ENCODE results near the gene SAE1. TPM values are rescaled to one million over a fixed set of nuclear protein-coding genes. Genes with fewer than 3 reads are reported as not detected.

Gene SAE1
- total RNA-seq, 2 experiments from 2014 or later: 154 to 157 TPM

- Mint-ChIP-seq H3K36me3 (peaks cover 9% of the 10 kb centered on the region), H3K27me3 (no peaks in the 10 kb centered on the region), H3K9me3 (no peaks in the 10 kb centered on the region), H3K4me3 (no peak overlapping the region), H3K4me1 (ENCODE audit: low read depth) (peaks cover 4% of the 10 kb centered on the region), H3K27ac (no peak overlapping the region)
- no peak for DNase-seq
- intact Hi-C loops (cut with micrococcal nuclease): no loop called here
- ChIA-PET CTCF (interaction anchor here (0.9 to 5.6 kb wide), 2 partner anchors 11 to 23 kb away, joined by 3 to 48 read pairs; no protein-coding TSS in a partner anchor), POLR2A (no interaction called here)
Measured at GRCh38 chr19:47221080-47221841, 90.6 kb downstream of the SAE1 start.

- H3K9me3 Mint-ChIP-seq: no peaks in the 10 kb centered on the region
- no peaks in the 10 kb centered on the region for H3K27me3 Mint-ChIP-seq
- DNase-seq: no peak
- peaks cover 7% of the 10 kb centered on the region for H3K4me1 Mint-ChIP-seq (ENCODE audit: low read depth)
- POLR2A ChIA-PET: no interaction called here
- H3K4me3 Mint-ChIP-seq: no peak overlapping the region
- no peak overlapping the region for H3K27ac Mint-ChIP-seq
- H3K36me3 Mint-ChIP-seq: peaks cover 9% of the 10 kb centered on the region
- CTCF ChIA-PET: interaction anchor here (0.9 to 5.6 kb wide), 2 partner anchors 12 to 22 kb away, joined by 3 to 48 read pairs; no protein-coding TSS in a partner anchor
- intact Hi-C loops (cut with micrococcal nuclease): no loop called here
Measured at GRCh38 chr19:47221890-47222289, 91.3 kb downstream of the SAE1 start.

GRCh38 chr19:47225746-47226425, 95.3 kb downstream of the SAE1 start:
- no peaks in the 10 kb centered on the region for H3K9me3 Mint-ChIP-seq
- peak overlapping the region; percentile 77 for H3K4me3 Mint-ChIP-seq
- H3K27ac Mint-ChIP-seq: peak overlapping the region; percentile 89
- DNase-seq: peak; percentile 88
- POLR2A ChIA-PET: interaction anchor here (0.6 to 2.1 kb wide), 25 partner anchors 11 to 438 kb away, joined by 3 to 32 read pairs (median 4); partner anchors contain the start of genes CCDC9, INAFM1, SAE1 and SLC1A5
- CTCF ChIA-PET: interaction anchor here (0.6 to 8.0 kb wide), 16 partner anchors 10 to 650 kb away, joined by 3 to 141 read pairs (median 4); partner anchors contain the start of genes CCDC9 and SAE1
- no peaks in the 10 kb centered on the region for H3K27me3 Mint-ChIP-seq
- H3K36me3 Mint-ChIP-seq: peaks cover 9% of the 10 kb centered on the region
- intact Hi-C loops (cut with micrococcal nuclease): loop anchor here (1.0 to 2.0 kb wide), 3 partner anchors 30 to 67 kb away; partner anchors contain the start of gene CCDC9
- peaks cover 10% of the 10 kb centered on the region for H3K4me1 Mint-ChIP-seq (ENCODE audit: low read depth)

GRCh38 chr19:47226426-47227351, 96.1 kb downstream of the SAE1 start:
- Mint-ChIP-seq H3K4me1 (ENCODE audit: low read depth) (peaks cover 15% of the 10 kb centered on the region), H3K4me3 (peak overlapping the region; percentile 77), H3K36me3 (peaks cover 6% of the 10 kb centered on the region), H3K9me3 (no peaks in the 10 kb centered on the region), H3K27ac (peak overlapping the region; percentile 89), H3K27me3 (no peaks in the 10 kb centered on the region)
- DNase-seq: peak; percentile 83
- POLR2A ChIA-PET: interaction anchor here (0.7 to 2.1 kb wide), 24 partner anchors 12 to 438 kb away, joined by 3 to 32 read pairs (median 4); partner anchors contain the start of genes CCDC9, INAFM1, SAE1 and SLC1A5
- CTCF ChIA-PET: interaction anchor here (0.7 to 8.0 kb wide), 13 partner anchors 10 to 213 kb away, joined by 3 to 141 read pairs (median 5); partner anchors contain the start of genes CCDC9 and SAE1
- intact Hi-C loops (cut with micrococcal nuclease): loop anchor here (1.0 to 2.0 kb wide), 3 partner anchors 30 to 68 kb away; partner anchors contain the start of gene CCDC9

GRCh38 chr19:47227352-47228167, 96.9 kb downstream of the SAE1 start:
- H3K4me1 Mint-ChIP-seq (ENCODE audit: low read depth): peaks cover 24% of the 10 kb centered on the region
- H3K4me3 Mint-ChIP-seq: peak overlapping the region; percentile 77
- DNase-seq: peak; percentile 83
- H3K27me3 Mint-ChIP-seq: no peaks in the 10 kb centered on the region
- H3K9me3 Mint-ChIP-seq: no peaks in the 10 kb centered on the region
- intact Hi-C loops (cut with micrococcal nuclease): loop anchor here (2.0 kb wide), 3 partner anchors 17 to 69 kb away; no protein-coding TSS in a partner anchor
- H3K36me3 Mint-ChIP-seq: peaks cover 3% of the 10 kb centered on the region
- ChIA-PET POLR2A (interaction anchor here (0.8 to 2.1 kb wide), 15 partner anchors 12 to 114 kb away, joined by 3 to 32 read pairs (median 7); partner anchors contain the start of genes CCDC9, SAE1 and ZC3H4), CTCF (interaction anchor here (0.7 to 8.0 kb wide), 5 partner anchors 16 to 214 kb away, joined by 3 to 141 read pairs (median 6); no protein-coding TSS in a partner anchor)
- peak overlapping the region; percentile 89 for H3K27ac Mint-ChIP-seq

GRCh38 chr19:47228168-47228936, 97.7 kb downstream of the SAE1 start:
- no peaks in the 10 kb centered on the region for H3K9me3 Mint-ChIP-seq
- DNase-seq: peak; percentile 70
- no peak overlapping the region for H3K4me3 Mint-ChIP-seq
- POLR2A ChIA-PET: interaction anchor here (0.8 to 2.0 kb wide), 3 partner anchors 16 to 41 kb away, joined by 6 to 8 read pairs (median 7); partner anchors contain the start of gene CCDC9
- intact Hi-C loops (cut with micrococcal nuclease): loop anchor here (2.0 kb wide), 1 partner anchor 18 kb away; no protein-coding TSS in a partner anchor
- H3K27ac Mint-ChIP-seq: no peak overlapping the region
- CTCF ChIA-PET: interaction anchor here (0.9 to 8.0 kb wide), 3 partner anchors 17 to 78 kb away, joined by 3 to 141 read pairs (median 6); no protein-coding TSS in a partner anchor
- H3K27me3 Mint-ChIP-seq: no peaks in the 10 kb centered on the region
- peaks cover 28% of the 10 kb centered on the region for H3K4me1 Mint-ChIP-seq (ENCODE audit: low read depth)
- peaks cover 3% of the 10 kb centered on the region for H3K36me3 Mint-ChIP-seq

GRCh38 chr19:47228937-47229675, 98.5 kb downstream of the SAE1 start:
- Mint-ChIP-seq H3K27ac (no peak overlapping the region), H3K36me3 (peaks cover 3% of the 10 kb centered on the region), H3K27me3 (no peaks in the 10 kb centered on the region), H3K4me1 (ENCODE audit: low read depth) (peaks cover 28% of the 10 kb centered on the region), H3K9me3 (no peaks in the 10 kb centered on the region), H3K4me3 (no peak overlapping the region)
- peak; percentile 38 for DNase-seq
- CTCF ChIA-PET: interaction anchor here (0.5 to 8.0 kb wide), 5 partner anchors 16 to 399 kb away, joined by 3 to 141 read pairs (median 3); no protein-coding TSS in a partner anchor
- POLR2A ChIA-PET: interaction anchor here (1.1 kb wide), 1 partner anchor 15 kb away, joined by 5 read pairs; no protein-coding TSS in a partner anchor
- intact Hi-C loops (cut with micrococcal nuclease): loop anchor here (1.0 to 2.0 kb wide), 2 partner anchors 18 to 43 kb away; no protein-coding TSS in a partner anchor

GRCh38 chr19:47229676-47230053, 99.0 kb downstream of the SAE1 start:
- peak; percentile 32 for DNase-seq
- Mint-ChIP-seq H3K4me3 (no peak overlapping the region), H3K36me3 (peaks cover 3% of the 10 kb centered on the region), H3K4me1 (ENCODE audit: low read depth) (peaks cover 28% of the 10 kb centered on the region), H3K27ac (no peak overlapping the region), H3K9me3 (no peaks in the 10 kb centered on the region), H3K27me3 (no peaks in the 10 kb centered on the region)
- ChIA-PET CTCF (interaction anchor here (0.5 to 8.0 kb wide), 4 partner anchors 16 to 400 kb away, joined by 3 to 141 read pairs (median 4); no protein-coding TSS in a partner anchor), POLR2A (interaction anchor here (1.1 kb wide), 1 partner anchor 14 kb away, joined by 5 read pairs; no protein-coding TSS in a partner anchor)
- intact Hi-C loops (cut with micrococcal nuclease): loop anchor here (1.0 to 2.0 kb wide), 2 partner anchors 19 to 43 kb away; no protein-coding TSS in a partner anchor

All from activated CD4-positive, alpha-beta memory T cell treated with anti-CD3 and anti-CD28 coated beads for 36 hours (primary cell).